Measurements from ENCODE around the gene COG4.
A peak's percentile ranks its signal among the peaks of the same experiment; 100 is the strongest.

Gene COG4

DNA sequence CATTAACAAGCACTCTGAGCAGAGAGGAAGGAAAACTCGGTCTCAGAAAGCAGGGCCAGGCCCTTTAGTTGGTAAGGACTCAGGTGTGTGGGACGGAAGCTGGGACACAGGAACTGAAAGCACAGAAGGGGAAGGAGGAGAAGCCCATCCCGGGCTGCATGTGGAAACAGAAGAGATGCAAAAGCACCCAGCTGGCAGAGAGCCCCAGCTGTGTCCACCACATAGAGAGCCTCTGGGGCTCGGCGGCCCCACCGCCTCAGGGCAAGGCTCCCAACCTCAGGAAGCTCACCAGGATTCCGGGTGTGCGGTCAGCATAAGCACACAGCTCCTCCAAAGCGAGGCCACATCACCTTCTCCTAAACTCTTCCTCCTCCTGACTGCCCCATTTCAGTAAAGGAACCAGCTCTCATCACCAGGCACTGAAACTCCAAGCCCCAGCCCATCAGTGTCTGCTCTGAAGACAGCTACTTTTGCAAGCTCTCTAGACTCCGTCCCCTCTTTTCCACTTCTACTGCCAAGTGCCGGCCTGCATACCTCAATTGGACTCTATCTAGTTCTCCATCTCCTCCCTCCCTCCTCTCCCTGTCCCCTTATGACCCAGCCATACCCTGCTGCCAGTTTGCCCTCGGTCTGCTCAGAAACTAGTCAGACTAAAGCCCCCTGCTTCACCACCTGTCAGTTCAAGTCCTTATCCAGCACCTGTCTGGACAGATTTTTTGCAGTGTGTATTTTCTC is 90.5 kb downstream of the COG4 start:
- TF ChIP-seq EZH2 (IDR thresholded peaks at IDR 0.05) (no peak), POLR2AphosphoS5 (IDR thresholded peaks at IDR 0.05; ENCODE audit: borderline replicate concordance, low read depth, low read length) (no peak), FOXP2 (optimal IDR thresholded peaks at IDR 0.05; ENCODE audit: control extremely low read depth, extremely low read length, insufficient read depth) (no peak)
- no peak overlapping the region for H3K4me3 ChIP-seq
- H3K36me3 ChIP-seq (ENCODE audit: insufficient read depth, low read length), result no peaks in the 10 kb centered on the region
- no peaks in the 10 kb centered on the region for H3K9me3 ChIP-seq (ENCODE audit: low read depth, low read length)
- no peak overlapping the region for H3K9ac ChIP-seq (ENCODE audit: insufficient read length)
- H3K27ac ChIP-seq, result no peak overlapping the region
- no peak for DNase-seq (ENCODE audit: low read depth, low spot score)

GRCh38 chr16:70432356-70432722 is 91.0 kb downstream of the COG4 start:
- DNase-seq (ENCODE audit: low read depth, low spot score), result no peak
- no peaks in the 10 kb centered on the region for H3K9me3 ChIP-seq (ENCODE audit: low read depth, low read length)
- no peak for TF ChIP-seq POLR2AphosphoS5 (IDR thresholded peaks at IDR 0.05; ENCODE audit: borderline replicate concordance, low read depth, low read length)
- TF ChIP-seq EZH2 (IDR thresholded peaks at IDR 0.05), result no peak
- TF ChIP-seq FOXP2 (optimal IDR thresholded peaks at IDR 0.05; ENCODE audit: control extremely low read depth, extremely low read length, insufficient read depth), result no peak
- no peaks in the 10 kb centered on the region for H3K36me3 ChIP-seq (ENCODE audit: insufficient read depth, low read length)
- no peak overlapping the region for H3K4me3 ChIP-seq
- no peak overlapping the region for H3K9ac ChIP-seq (ENCODE audit: insufficient read length)
- no peak overlapping the region for H3K27ac ChIP-seq

DNA sequence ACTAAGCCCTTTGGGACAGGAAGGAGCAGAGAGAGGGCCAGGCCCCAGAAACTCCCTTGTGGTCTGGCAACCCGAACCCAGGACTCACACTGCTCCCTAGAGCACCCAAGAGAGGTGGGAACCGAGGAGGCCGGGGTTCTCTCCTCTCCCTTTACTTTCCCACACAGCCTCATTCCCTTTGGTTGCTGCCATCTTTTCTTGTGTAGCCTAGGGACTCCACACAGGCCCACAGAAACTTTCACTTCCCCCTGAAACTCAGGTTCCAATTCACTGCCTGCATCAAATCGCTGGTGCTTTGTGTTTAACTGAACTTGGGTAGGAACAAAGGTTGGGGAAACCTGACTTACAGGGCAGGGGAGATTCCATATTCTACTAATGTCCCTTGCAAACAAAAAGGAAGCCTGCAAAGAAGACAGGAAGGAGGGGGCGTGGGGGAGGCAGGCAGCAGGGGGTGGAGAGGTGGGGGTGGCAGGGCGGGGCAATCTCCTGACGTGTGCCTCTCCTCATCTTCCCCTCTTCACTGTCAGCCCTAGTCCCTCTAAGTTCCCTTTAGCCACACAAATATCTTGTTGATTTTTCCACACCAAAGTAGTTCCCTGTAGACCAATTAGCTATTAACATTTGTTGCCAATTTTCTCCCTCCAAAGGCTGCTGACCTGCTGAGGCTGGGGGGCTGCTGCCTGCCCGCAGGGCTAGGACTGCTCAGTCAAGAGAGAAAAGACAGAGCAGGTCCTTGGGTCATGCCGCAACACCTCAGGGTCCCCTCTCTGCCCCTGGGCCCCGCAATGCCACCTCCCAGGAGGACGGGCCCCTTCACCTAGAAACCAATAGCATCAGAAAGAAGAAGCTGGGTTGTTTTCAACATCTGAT is 92.5 kb downstream of the COG4 start:
- Histone ChIP-seq H3K4me3 (no peak overlapping the region), H3K9me3 (ENCODE audit: low read depth, low read length) (no peaks in the 10 kb centered on the region), H3K36me3 (ENCODE audit: insufficient read depth, low read length) (no peaks in the 10 kb centered on the region), H3K27ac (0 out of 2 replicates have a peak overlapping the region, but pooled peaks have one; percentile 31), H3K9ac (ENCODE audit: insufficient read length) (no peak overlapping the region)
- no peak for DNase-seq (ENCODE audit: low read depth, low spot score)
- TF ChIP-seq EZH2 (IDR thresholded peaks at IDR 0.05) (no peak), POLR2AphosphoS5 (IDR thresholded peaks at IDR 0.05; ENCODE audit: borderline replicate concordance, low read depth, low read length) (no peak), FOXP2 (optimal IDR thresholded peaks at IDR 0.05; ENCODE audit: control extremely low read depth, extremely low read length, insufficient read depth) (no peak)

Data from SK-N-MC (cell line).